Loucy (cell line): Measurements from ENCODE around the gene C20orf202.

Source experiments
- CTCF ChIP-seq: fragments of 200-600 bp; sonication (generic); conservative IDR thresholded peaks from 2 replicates; pipeline ENCODE4 v1.5.1; 2014; ENCODE audit warnings: mild to moderate bottlenecking, antibody characterized with exemption, low read length
- EZH2phosphoT487 ChIP-seq: fragments of 200-600 bp; IDR thresholded peaks from 2 replicates; pipeline ENCODE4 v1.6.1; 2018; ENCODE audit warnings: antibody characterized with exemption, mild to moderate bottlenecking, moderate library complexity, borderline replicate concordance

- TF ChIP-seq CTCF (no peak), EZH2phosphoT487 (no peak)
These were observed 37.3 kb downstream of the C20orf202 start for GRCh38 chr20:1240549-1240948.
